Sigmoid colon (tissue), 4 donors: Measurements from ENCODE around the gene ZNF322.

Source experiments
- EP300 ChIP-seq, 4 donors: sonication (generic); formaldehyde crosslinking; IDR thresholded peaks; one replicate each; pipeline ENCODE4 v1.6.1; 2017; ENCODE audit warnings: antibody characterized with exemption in 4 of 4
- POLR2A ChIP-seq, 2 donors: fragments of 450-650 bp; IDR thresholded peaks; one replicate each; pipeline ENCODE4 v1.6.1; 2016; ENCODE audit warnings: antibody characterized with exemption in 2 of 2, mild to moderate bottlenecking in 2 of 2, moderate library complexity in 2 of 2

DNA sequence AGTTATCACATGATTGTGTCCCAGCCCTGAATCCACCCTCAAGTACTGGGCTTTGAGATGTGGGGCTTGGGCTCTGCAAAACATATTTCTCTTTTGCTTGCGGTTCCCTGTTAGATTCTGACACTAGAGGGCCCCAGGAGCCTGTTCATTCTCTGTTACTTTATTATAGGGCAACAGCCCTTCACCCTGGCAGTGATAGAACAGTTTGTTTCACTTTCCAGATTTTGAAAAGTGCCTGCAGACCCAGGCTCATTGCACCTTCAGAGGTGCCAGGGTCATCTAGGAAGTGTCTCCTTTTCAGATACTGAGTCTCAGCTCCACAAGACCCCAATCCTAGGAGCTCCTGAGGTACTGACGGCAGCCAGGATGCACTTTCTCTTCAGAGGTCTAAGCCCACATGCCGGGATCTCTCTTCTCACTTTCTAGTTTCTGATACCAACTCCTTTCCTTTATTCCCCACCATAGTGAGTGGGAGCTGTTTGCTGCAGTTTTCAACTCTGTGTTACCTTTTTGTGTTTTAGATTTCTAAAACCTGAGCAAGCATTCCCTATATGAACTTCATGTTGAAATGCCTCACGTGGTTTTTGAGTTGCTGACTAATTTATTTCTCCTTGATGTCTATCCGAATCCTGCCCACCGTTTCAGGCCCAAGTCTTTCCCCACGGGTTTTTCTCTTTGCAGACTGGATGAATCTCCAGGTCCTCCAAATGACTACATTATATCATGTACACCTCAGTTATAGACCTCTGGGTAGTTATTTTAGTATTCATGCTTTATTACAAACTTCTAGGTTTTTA lies 51.9 kb downstream of the ZNF322 start:
- TF ChIP-seq POLR2A (IDR thresholded peaks at IDR 0.05) (no peak), EP300 (IDR thresholded peaks at IDR 0.05) (no peak)
